Smooth muscle cell (in vitro differentiated cells): Measurements from ENCODE around the gene AFF1. TPM values are rescaled to one million over a fixed set of nuclear protein-coding genes. Genes with fewer than 3 reads are reported as not detected.

Source experiments
- DNase-seq: peaks from one replicate; lab custom pipeline; 2025; ENCODE audit not compliant: unreplicated experiment; lab: John Stamatoyannopoulos, UW
- H2AFZ ChIP-seq: fragments of 200-600 bp; sonication (generic); 2 replicates; pipeline ENCODE4 v1.6.0; 2016; ENCODE audit warnings: antibody characterized with exemption, low read depth, mild to moderate bottlenecking
- H3F3A ChIP-seq: fragments of 200-600 bp; sonication (generic); 2 replicates; pipeline ENCODE4 v1.6.0; 2017; ENCODE audit warnings: antibody characterized with exemption, low read depth
- H3K27ac ChIP-seq: fragments of 200-600 bp; sonication (generic); 2 replicates; pipeline ENCODE4 v1.5.1; 2016; ENCODE audit warnings: low read depth, mild to moderate bottlenecking
- H3K27me3 ChIP-seq: fragments of 200-600 bp; sonication (generic); 2 replicates; pipeline ENCODE4 v1.6.1; 2016; ENCODE audit warnings: low read depth, mild to moderate bottlenecking
- H3K36me3 ChIP-seq: fragments of 200-600 bp; sonication (generic); 2 replicates; pipeline ENCODE4 v1.5.1; 2016; ENCODE audit warnings: low read depth
- H3K4me1 ChIP-seq: fragments of 200-600 bp; sonication (generic); 2 replicates; pipeline ENCODE4 v1.5.1; 2016; ENCODE audit warnings: low read depth
- H3K4me2 ChIP-seq: fragments of 200-600 bp; sonication (generic); 2 replicates; pipeline ENCODE4 v1.6.0; 2016; ENCODE audit warnings: mild to moderate bottlenecking
- H3K4me3 ChIP-seq: fragments of 200-600 bp; sonication (generic); 2 replicates; pipeline ENCODE4 v1.5.1; 2016; ENCODE audit warnings: mild to moderate bottlenecking
- H3K79me2 ChIP-seq: fragments of 200-600 bp; sonication (generic); 2 replicates; pipeline ENCODE4 v1.6.0; 2016; ENCODE audit warnings: low read depth, mild to moderate bottlenecking
- H3K9ac ChIP-seq: fragments of 200-600 bp; sonication (generic); 2 replicates; pipeline ENCODE4 v1.6.0; 2016; ENCODE audit warnings: low read depth
- H3K9me3 ChIP-seq: fragments of 200-600 bp; sonication (generic); replicated peaks from 2 replicates; pipeline ENCODE4 v1.5.1; 2016; ENCODE audit warnings: low read depth
- H4K20me1 ChIP-seq: fragments of 200-600 bp; sonication (generic); 2 replicates; pipeline ENCODE4 v1.6.0; 2016; ENCODE audit warnings: low read depth
- WGBS: methylation state at CpG from one replicate; pipeline ENCODE4 v1.1.7; 2016; ENCODE audit warnings: low lambda C conversion rate; 5-methylcytosine and 5-hydroxymethylcytosine counted together
- polyA plus RNA-seq: library from polyadenylated mRNA; unstranded; fragments of >200 nt; fragmentation: Nextera tagmentation; extraction: Ambion mirVana; gene quantifications from 2 replicates; pipeline ENCODE4 v1.2.1, GENCODE V29; 2016
- total RNA-seq: library from RNA; depleted of rRNA; stranded (reverse); fragments of >200 nt; gene quantifications from 2 replicates; pipeline ENCODE4 v1.2.3, GENCODE V29; 2014
- TF ChIP-seq, protein P1 (sequence below): fragments of 200-600 bp; sonication (generic); IDR thresholded peaks from 2 replicates; pipeline ENCODE4 v1.5.1; 2017; ENCODE audit warnings: borderline replicate concordance, mild to moderate bottlenecking, antibody characterized with exemption; ENCODE audit not compliant: insufficient read depth, poor library complexity, severe bottlenecking

AFF1 gene
- total and polyA plus RNA-seq, 2 experiments from 2014 or later = 6.6 to 17.7 TPM

- DNase-seq = peak; percentile 13
- H2AFZ ChIP-seq = peak overlapping the region; percentile 83
- H3F3A ChIP-seq = peaks cover 14% of the 10 kb centered on the region
- peak overlapping the region; percentile 88 for H3K4me3 ChIP-seq
- H3K9me3 ChIP-seq = no peaks in the 10 kb centered on the region
- peak overlapping the region; percentile 95 for H3K4me2 ChIP-seq
- H3K9ac ChIP-seq = peak overlapping the region; percentile 98
- peaks cover 2% of the 10 kb centered on the region for H4K20me1 ChIP-seq
- 4% methylated on average over 22 of the region's 22 CpGs for WGBS
- no peaks in the 10 kb centered on the region for H3K36me3 ChIP-seq
- H3K27me3 ChIP-seq = no peaks in the 10 kb centered on the region
- peaks cover 40% of the 10 kb centered on the region for H3K79me2 ChIP-seq
- TF ChIP-seq, protein P1, sequence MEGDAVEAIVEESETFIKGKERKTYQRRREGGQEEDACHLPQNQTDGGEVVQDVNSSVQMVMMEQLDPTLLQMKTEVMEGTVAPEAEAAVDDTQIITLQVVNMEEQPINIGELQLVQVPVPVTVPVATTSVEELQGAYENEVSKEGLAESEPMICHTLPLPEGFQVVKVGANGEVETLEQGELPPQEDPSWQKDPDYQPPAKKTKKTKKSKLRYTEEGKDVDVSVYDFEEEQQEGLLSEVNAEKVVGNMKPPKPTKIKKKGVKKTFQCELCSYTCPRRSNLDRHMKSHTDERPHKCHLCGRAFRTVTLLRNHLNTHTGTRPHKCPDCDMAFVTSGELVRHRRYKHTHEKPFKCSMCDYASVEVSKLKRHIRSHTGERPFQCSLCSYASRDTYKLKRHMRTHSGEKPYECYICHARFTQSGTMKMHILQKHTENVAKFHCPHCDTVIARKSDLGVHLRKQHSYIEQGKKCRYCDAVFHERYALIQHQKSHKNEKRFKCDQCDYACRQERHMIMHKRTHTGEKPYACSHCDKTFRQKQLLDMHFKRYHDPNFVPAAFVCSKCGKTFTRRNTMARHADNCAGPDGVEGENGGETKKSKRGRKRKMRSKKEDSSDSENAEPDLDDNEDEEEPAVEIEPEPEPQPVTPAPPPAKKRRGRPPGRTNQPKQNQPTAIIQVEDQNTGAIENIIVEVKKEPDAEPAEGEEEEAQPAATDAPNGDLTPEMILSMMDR = no peak
- peaks cover 45% of the 10 kb centered on the region for H3K4me1 ChIP-seq
- peak overlapping the region; percentile 98 for H3K27ac ChIP-seq
These were observed 73.0 kb downstream of the AFF1 start for GRCh38 chr4:87007528-87008446.

DNA sequence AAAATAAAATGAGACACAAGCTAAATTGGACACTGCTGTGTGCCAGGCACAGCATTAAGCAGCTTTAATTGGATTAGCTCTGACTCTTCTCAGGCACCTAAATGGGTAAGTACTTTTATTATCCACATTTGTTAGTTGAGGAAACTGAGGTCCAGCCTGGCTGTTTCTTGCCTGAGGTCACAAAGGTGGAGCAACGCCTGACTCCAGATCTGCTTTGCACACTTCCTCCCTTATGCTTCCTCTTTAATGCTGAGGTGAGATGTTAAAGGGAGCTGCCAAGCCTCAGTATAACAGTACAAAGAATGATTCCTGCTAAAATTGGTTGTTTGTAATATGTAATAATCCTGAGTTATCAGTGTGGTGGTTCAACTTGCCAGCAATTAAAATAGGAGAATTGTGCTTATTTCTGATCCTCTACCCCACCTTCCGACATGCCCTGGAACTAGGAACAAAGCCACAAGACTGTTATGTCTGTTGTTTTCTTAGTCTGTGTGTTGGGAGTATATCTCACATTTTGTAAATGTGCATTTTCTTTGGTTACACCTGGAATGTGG, 74.4 kb downstream of the AFF1 start:
- H3F3A ChIP-seq = peaks cover 14% of the 10 kb centered on the region
- H3K9ac ChIP-seq = no peak overlapping the region
- no peaks in the 10 kb centered on the region for H3K36me3 ChIP-seq
- no peak for DNase-seq
- H3K4me2 ChIP-seq = peak overlapping the region; percentile 95
- H4K20me1 ChIP-seq = no peaks in the 10 kb centered on the region
- TF ChIP-seq, protein P1 = no peak
- no peak overlapping the region for H3K27ac ChIP-seq
- no peaks in the 10 kb centered on the region for H3K27me3 ChIP-seq
- 72% methylated on average over 2 of the region's 2 CpGs for WGBS
- peak overlapping the region; percentile 88 for H3K4me3 ChIP-seq
- H3K4me1 ChIP-seq = peaks cover 48% of the 10 kb centered on the region
- peaks cover 53% of the 10 kb centered on the region for H3K79me2 ChIP-seq
- H2AFZ ChIP-seq = no peak overlapping the region
- no peaks in the 10 kb centered on the region for H3K9me3 ChIP-seq

- TF ChIP-seq, protein P1 = no peak
- Histone ChIP-seq H3K4me3 (peak overlapping the region; percentile 11), H3K4me1 (peaks cover 57% of the 10 kb centered on the region), H3K27ac (peak overlapping the region; percentile 91), H3K36me3 (no peaks in the 10 kb centered on the region), H3K27me3 (no peaks in the 10 kb centered on the region), H2AFZ (no peak overlapping the region), H4K20me1 (no peaks in the 10 kb centered on the region), H3K9ac (no peak overlapping the region), H3F3A (peaks cover 12% of the 10 kb centered on the region), H3K9me3 (no peaks in the 10 kb centered on the region), H3K4me2 (no peak overlapping the region), H3K79me2 (peaks cover 63% of the 10 kb centered on the region)
- WGBS = 68% methylated on average over 1 of the region's 1 CpG
- DNase-seq = no peak
These were observed 75.4 kb downstream of the AFF1 start for GRCh38 chr4:87010192-87010591.
